ENCODE results near the gene CES3. TPM values are rescaled to one million over a fixed set of nuclear protein-coding genes. Genes with fewer than 3 reads are reported as not detected.
A peak's percentile ranks its signal among the peaks of the same experiment; 100 is the strongest.

CES3 gene
- total RNA-seq, 6 experiments from 2014 or later, result 19.1 to 82.4 (median 35.9) TPM

DNA sequence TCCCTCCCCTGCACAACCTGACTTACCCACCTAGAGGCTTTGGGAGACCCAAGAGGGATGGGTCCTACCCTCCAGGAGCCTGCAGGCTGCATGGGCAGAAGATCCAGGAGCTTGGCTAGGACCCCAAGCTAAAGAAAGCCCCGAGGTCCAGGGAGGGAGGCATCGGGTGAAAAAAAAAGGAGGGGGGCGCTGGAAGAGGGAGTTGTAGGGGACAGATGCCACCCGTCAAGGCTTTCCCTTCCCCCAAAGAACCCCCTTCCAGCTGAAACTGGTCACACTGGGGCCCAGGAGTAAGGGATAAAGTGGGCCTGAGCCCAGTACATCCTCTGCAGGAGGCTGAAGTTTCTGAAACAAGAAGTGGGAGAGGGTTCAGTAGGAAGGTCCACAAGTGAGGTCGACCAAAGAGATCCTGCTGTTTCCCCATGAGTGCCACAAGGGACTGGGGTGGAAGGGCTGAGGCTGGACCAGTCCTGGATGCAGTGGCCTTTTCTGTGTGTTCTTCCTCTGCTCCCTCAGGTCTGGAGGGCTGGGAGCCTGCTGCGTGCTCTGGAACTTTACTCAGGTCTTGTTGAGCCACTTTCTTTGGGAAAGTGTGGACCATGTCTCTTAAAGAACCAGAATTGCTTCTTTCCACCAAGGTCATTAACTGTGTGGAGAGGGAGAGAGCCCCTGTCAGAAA, 53.7 kb downstream of the CES3 start:
- Histone ChIP-seq H3K36me3 (no peaks in the 10 kb centered on the region), H3K4me1 (peaks cover 0 to 11% (median 3%) of the 10 kb centered on the region in 4 donors), H3K27ac (peak overlapping the region in 1 of 3 donors; percentile 47), H3K27me3 (no peaks in the 10 kb centered on the region), H3K4me3 (no peak overlapping the region), H3K9me3 (no peaks in the 10 kb centered on the region)
- DNase-seq (peak in 1 of 3 donors; percentile 11), ATAC-seq (no peak)
- TF ChIP-seq, protein P1, sequence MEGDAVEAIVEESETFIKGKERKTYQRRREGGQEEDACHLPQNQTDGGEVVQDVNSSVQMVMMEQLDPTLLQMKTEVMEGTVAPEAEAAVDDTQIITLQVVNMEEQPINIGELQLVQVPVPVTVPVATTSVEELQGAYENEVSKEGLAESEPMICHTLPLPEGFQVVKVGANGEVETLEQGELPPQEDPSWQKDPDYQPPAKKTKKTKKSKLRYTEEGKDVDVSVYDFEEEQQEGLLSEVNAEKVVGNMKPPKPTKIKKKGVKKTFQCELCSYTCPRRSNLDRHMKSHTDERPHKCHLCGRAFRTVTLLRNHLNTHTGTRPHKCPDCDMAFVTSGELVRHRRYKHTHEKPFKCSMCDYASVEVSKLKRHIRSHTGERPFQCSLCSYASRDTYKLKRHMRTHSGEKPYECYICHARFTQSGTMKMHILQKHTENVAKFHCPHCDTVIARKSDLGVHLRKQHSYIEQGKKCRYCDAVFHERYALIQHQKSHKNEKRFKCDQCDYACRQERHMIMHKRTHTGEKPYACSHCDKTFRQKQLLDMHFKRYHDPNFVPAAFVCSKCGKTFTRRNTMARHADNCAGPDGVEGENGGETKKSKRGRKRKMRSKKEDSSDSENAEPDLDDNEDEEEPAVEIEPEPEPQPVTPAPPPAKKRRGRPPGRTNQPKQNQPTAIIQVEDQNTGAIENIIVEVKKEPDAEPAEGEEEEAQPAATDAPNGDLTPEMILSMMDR (IDR thresholded peaks at IDR 0.05), result no peak
- TF ChIP-seq POLR2A (IDR thresholded peaks at IDR 0.05), result no peak
- WGBS (ENCODE audit: insufficient coverage, low coverage, low lambda C conversion rate, missing lambda C conversion rate), result 66% methylated on average over 6 of the region's 6 CpGs
- intact Hi-C loops (cut with DNase I), result loop anchor here (10.0 kb wide), 1 partner anchor 140 kb away; the partner anchor contains the start of genes B3GNT9 (in 2 of the 2), FBXL8 (in 2 of the 2) and TRADD (in 2 of the 2)

DNA sequence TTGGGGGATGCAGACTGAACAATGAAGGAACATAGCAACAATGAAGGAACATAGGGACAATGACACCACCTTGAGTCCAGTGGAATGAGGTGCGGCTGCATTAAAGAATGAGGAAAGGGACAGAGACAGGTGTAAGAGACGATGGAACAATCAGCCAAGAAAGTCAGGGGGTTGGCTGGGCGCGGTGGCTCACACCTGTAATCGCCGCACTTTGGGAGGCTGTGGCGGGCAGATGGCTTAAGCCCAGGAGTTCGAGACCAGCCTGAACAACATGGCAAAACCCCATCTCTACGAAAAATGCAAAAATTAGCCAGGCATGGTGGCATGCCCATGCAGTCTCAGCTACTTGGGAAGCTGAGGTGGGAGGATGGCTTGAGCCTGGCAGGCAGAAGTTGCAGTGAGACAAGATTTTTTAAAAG, 54.3 kb downstream of the CES3 start:
- peak in 1 of 3 donors; percentile 25 for DNase-seq
- Histone ChIP-seq H3K36me3 (no peaks in the 10 kb centered on the region), H3K27ac (no peak overlapping the region), H3K9me3 (no peaks in the 10 kb centered on the region), H3K4me1 (peaks cover 0 to 11% (median 3%) of the 10 kb centered on the region in 4 donors), H3K27me3 (no peaks in the 10 kb centered on the region), H3K4me3 (no peak overlapping the region)
- intact Hi-C loops (cut with DNase I), result loop anchor here (10.0 kb wide), 1 partner anchor 139 kb away; the partner anchor contains the start of genes B3GNT9 (in 2 of the 2), FBXL8 (in 2 of the 2) and TRADD (in 2 of the 2)
- TF ChIP-seq, protein P1 (IDR thresholded peaks at IDR 0.05), result peak; percentile 11 to 33 (median 22)
- no peak for TF ChIP-seq POLR2A (IDR thresholded peaks at IDR 0.05)
- no peak for ATAC-seq
- 100% methylated on average over 1 of the region's 9 CpGs for WGBS (ENCODE audit: insufficient coverage, low coverage, low lambda C conversion rate, missing lambda C conversion rate)

- Histone ChIP-seq H3K4me1 (peaks cover 0 to 11% (median 3%) of the 10 kb centered on the region in 4 donors), H3K4me3 (no peak overlapping the region), H3K27me3 (no peaks in the 10 kb centered on the region), H3K9me3 (no peaks in the 10 kb centered on the region), H3K36me3 (no peaks in the 10 kb centered on the region), H3K27ac (no peak overlapping the region)
- ATAC-seq, result no peak
- TF ChIP-seq, protein P1 (IDR thresholded peaks at IDR 0.05), result no peak
- TF ChIP-seq POLR2A (IDR thresholded peaks at IDR 0.05), result no peak
- DNase-seq, result no peak
- intact Hi-C loops (cut with DNase I), result loop anchor here (10.0 kb wide), 1 partner anchor 139 kb away; the partner anchor contains the start of genes B3GNT9 (in 2 of the 2), FBXL8 (in 2 of the 2) and TRADD (in 2 of the 2)
These were observed 55.1 kb downstream of the CES3 start for GRCh38 chr16:67016143-67016542.

- Histone ChIP-seq H3K27me3 (no peaks in the 10 kb centered on the region), H3K27ac (no peak overlapping the region), H3K36me3 (no peaks in the 10 kb centered on the region), H3K9me3 (no peaks in the 10 kb centered on the region), H3K4me3 (no peak overlapping the region), H3K4me1 (peaks cover 0 to 11% (median 3%) of the 10 kb centered on the region in 4 donors)
- intact Hi-C loops (cut with DNase I), result loop anchor here (10.0 kb wide), 1 partner anchor 138 kb away; the partner anchor contains the start of genes B3GNT9 (in 2 of the 2), FBXL8 (in 2 of the 2) and TRADD (in 2 of the 2)
- ATAC-seq, result no peak
- TF ChIP-seq, protein P1 (IDR thresholded peaks at IDR 0.05), result no peak
- TF ChIP-seq POLR2A (IDR thresholded peaks at IDR 0.05), result no peak
- no peak for DNase-seq
- 69% methylated on average over 3 of the region's 5 CpGs for WGBS (ENCODE audit: insufficient coverage, low coverage, low lambda C conversion rate, missing lambda C conversion rate)
These were observed 55.8 kb downstream of the CES3 start for GRCh38 chr16:67016681-67017420.
